GM21381 (cell line): ENCODE measurements around the gene DLL1.
A peak's percentile ranks its signal among the peaks of the same experiment; 100 is the strongest.
"Not testable (repeated sequence)": the region's sequence is repeated elsewhere in the genome, so short reads cannot be mapped to it uniquely, and the experiment has no call there.

Experiments
- ATAC-seq: cut with Tn5 transposase; IDR thresholded peaks from one replicate; pipeline ENCODE4 v1.9.1; 2021; ENCODE audit warnings: mild to moderate bottlenecking, moderate library complexity; ENCODE audit not compliant: unreplicated experiment

The DLL1 gene

GRCh38 chr6:170290296-170291128, at the start of gene DLL1:
TSS of gene DLL1 (minus strand) at chr6:170291078. CDS start at chr6:170290139, 939 bp downstream.
- ATAC-seq = no peak

GRCh38 chr6:170335199-170335598, 44.3 kb upstream of the DLL1 start:
- ATAC-seq = not testable (repeated sequence)

- no peak for ATAC-seq
Measured at GRCh38 chr6:170329321-170329720, 38.4 kb upstream of the DLL1 start.

- no peak for ATAC-seq
Measured at GRCh38 chr6:170317718-170318117, 26.8 kb upstream of the DLL1 start.

- no peak for ATAC-seq
Measured at GRCh38 chr6:170317076-170317475, 26.2 kb upstream of the DLL1 start.

DNA sequence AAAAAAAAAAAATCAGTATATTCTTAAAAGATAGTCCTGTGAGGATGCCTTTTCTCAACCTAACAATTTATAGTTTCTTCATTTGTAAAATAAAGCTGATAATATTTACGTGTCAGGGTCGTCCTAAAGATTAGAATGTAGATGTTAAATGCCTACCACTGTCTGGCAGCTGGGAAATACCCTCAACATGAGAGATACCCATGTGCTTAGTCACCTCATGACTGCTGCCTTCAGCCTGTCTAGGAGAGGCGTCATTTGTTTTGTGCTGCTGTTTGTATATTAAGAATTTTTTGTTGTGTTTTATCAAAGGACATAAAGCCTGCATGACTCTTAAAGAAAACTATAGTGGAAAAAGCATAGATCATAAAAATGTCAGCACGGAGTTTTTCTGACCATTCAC, 25.2 kb upstream of the DLL1 start:
- no peak for ATAC-seq

DNA sequence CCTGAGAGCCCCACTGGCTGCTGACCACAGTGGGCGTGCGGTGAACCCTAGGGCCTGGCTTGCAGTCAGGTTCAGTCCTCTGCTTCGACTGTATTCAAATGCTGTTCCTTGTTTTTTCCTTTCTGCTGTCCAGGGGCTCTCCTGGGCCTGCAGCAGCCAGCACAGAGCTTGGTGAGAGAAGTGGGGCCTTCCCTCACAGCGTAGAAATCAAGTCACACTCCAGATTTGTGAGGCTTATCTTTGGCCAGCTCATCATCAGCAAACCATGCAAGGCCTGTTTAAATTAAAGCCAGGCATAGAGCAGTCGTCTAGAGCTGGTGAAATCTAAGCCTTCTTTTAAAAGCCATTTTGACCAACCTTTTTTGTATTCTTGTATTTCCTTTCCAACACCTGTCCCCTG, 24.1 kb upstream of the DLL1 start:
- ATAC-seq = no peak

DNA sequence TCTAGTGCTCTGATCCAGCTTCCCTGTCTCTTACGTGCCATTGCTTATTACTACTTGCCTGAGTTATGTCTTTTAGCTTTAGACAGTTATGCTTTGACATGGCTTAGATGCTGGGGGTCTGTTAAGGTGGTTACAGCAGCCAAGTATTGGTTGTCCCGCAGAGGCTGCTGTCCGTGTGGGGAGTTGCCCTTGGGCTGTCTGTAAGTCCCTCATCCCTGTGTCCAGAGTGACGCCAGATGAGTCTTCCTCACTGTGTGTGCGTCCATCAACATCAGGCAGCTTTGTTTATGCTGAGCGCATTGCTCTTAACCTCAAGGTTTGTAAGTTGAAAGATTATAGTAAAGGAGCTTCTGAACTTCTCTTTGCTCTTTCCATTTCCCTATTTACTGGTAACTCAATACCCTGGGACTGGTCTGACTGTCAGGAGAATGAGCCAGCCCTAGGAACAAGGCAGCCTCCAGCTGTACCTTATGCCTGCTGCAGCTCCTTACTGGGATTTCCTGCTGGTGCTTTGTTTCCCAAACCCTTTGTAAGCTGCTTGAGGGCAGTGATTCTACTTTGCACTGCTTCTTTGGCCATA, 22.9 kb upstream of the DLL1 start:
- no peak for ATAC-seq

- no peak for ATAC-seq
Measured at GRCh38 chr6:170312876-170313275, 22.0 kb upstream of the DLL1 start.

DNA sequence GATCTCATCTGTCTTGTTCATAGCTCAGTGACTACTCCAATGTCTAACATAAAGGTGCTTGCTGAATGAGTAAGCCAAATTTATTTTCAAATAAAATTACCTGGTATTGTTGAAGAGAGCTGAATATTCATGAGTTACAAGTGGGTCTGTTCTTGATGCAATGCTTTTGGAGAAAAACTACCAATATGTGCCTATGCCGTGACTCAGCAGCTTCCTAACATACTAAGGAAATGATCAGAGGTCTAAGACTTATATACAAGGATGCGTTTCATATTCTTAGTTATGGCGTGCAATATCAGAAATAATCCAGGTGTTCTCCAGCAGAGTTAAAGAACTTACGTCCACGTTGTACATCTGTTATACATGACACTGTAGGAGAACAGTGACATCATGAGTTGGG, 20.8 kb upstream of the DLL1 start:
- no peak for ATAC-seq

DNA sequence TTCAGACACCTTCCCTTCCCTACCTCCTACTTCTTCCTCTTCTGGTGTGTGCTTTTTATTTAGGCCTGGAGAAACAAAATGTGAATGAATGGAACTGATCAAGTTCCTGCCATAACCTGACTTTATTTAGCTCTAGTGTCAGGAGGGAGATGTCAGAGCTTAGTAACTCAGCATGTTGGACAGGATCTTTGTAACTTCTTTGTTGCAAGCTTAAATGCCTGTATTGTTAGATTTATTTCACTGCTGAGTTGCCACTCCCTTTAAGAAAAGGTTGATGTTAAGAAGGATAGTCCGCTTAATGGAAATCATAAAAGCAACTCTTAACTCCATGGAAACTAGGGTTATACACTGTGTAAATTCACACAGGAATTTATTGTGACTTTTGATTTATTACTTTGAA, 17.9 kb upstream of the DLL1 start:
- ATAC-seq = no peak

GRCh38 chr6:170307080-170307545, 16.2 kb upstream of the DLL1 start:
- ATAC-seq = no peak

DNA sequence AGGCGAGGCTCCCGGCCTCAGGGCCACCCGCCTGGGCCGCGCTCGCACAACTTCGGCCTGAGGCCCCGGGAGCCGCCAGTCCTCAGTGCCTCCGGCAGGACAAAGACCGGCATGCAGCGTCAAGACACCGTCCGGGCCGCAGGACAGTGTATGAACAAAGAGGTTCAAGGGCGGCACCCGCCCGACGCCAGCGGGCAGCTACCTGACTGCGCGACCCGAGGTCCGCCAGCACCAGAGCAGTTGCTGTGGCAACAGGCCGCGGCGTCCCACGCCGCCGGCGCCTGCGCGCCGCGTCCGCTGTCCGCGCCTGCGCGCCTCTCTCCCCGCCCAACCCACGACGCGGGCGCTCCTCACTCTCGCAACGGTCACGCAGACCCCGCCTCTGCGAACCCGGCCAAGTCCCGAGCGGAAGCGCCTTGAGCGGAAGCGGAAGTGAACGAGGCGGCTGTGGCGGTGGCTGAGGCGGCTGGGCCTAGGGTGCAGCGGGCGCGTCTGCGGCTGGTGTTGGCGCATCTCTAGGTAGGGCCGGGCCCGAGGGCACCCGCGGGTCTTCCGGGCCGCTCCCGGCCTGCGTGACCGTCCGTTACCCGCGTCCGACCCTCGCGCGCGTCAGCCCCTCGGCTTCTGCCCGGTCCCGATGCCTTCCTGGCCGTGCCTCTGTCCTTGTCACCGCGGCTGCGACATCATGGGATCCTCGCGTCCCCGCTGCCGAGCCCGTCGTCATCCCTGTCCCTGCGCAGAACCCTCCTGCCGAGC, 15.6 kb upstream of the DLL1 start, which contains the start of gene FAM120B:
FAM120B (plus strand) TSS at position 435 of the 756 bp plus-strand sequence. CDS start 10,633 bp downstream, outside the sequence.
- ATAC-seq = peak; percentile 98

DNA sequence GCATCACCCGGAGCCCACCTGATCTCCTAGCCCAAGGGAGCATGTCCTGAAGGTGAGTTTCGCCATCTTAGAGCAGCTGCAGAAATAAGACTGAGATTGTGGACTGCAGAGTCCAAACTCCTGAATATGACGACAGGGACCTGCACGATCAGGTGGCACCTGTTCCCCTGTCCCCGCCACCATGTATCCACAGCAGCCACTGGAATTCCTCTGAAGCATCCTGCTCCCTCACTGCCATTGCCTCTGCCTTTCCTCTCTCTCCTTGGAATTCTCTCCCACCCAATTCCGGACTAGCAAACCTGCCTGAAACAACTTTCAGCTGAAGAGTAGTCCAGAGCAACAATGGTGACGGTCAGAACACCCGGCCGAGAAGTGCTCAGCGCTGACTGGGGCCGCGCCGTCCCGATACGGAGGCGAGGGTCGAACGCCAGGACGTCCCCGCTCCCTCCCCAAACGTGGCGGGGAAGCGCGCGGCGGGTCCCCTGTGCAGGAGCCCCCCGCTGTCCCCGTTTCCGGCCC, 15.0 kb upstream of the DLL1 start:
- no peak for ATAC-seq

DNA sequence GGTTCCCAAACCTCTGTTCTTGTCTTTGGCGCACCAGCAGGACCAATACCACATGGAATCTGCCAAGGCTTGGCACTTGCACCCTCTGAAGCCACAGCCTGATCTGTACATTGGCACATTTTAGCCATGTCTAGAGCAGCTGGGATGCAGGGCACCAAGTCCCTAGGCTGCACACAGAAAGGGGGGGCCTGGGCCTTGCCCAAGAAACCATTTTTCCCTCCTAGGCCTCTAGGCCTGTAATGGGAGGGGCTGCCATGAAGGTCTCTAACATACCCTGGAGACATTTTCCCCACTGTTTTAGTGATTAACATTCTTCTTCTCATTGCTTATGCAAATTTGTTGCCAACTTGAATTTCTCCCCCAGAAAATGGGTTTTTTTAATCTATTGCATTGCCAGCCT, 10.3 kb upstream of the DLL1 start:
- no peak for ATAC-seq

DNA sequence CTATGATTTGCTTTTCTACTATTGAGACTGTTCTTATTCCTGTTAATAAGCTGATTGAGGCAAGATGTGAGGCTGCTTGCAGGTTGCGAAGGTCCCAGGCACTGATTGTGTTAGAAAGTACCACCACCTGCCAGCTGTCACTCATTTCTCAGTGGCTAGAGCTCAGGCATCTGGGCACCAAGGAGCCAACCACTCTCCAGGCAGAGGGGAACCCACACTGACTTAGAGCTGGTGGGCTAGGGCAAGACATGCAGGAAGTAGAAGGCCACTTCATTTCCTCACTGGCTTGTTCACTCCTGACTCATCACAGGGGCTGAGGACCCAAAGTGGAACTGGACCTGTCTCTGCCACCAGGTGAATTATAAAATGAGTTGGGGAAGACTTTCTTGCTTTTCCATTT, 7.8 kb upstream of the DLL1 start:
- no peak for ATAC-seq

GRCh38 chr6:170297576-170298330, 6.9 kb upstream of the DLL1 start:
- no peak for ATAC-seq

- no peak for ATAC-seq
Measured at GRCh38 chr6:170296746-170297575, 6.1 kb upstream of the DLL1 start.

GRCh38 chr6:170296423-170296745, 5.5 kb upstream of the DLL1 start:
- no peak for ATAC-seq
